Smooth muscle cell (in vitro differentiated cells): ENCODE measurements around the gene PRRG4. TPM values are rescaled to one million over a fixed set of nuclear protein-coding genes. Genes with fewer than 3 reads are reported as not detected.

Experiments used
- DNase-seq: peaks from one replicate; lab custom pipeline; 2025; ENCODE audit not compliant: unreplicated experiment; lab: John Stamatoyannopoulos, UW
- H2AFZ ChIP-seq: fragments of 200-600 bp; sonication (generic); 2 replicates; pipeline ENCODE4 v1.6.0; 2016; ENCODE audit warnings: antibody characterized with exemption, low read depth, mild to moderate bottlenecking
- H3F3A ChIP-seq: fragments of 200-600 bp; sonication (generic); 2 replicates; pipeline ENCODE4 v1.6.0; 2017; ENCODE audit warnings: antibody characterized with exemption, low read depth
- H3K27ac ChIP-seq: fragments of 200-600 bp; sonication (generic); 2 replicates; pipeline ENCODE4 v1.5.1; 2016; ENCODE audit warnings: low read depth, mild to moderate bottlenecking
- H3K27me3 ChIP-seq: fragments of 200-600 bp; sonication (generic); 2 replicates; pipeline ENCODE4 v1.6.1; 2016; ENCODE audit warnings: low read depth, mild to moderate bottlenecking
- H3K36me3 ChIP-seq: fragments of 200-600 bp; sonication (generic); 2 replicates; pipeline ENCODE4 v1.5.1; 2016; ENCODE audit warnings: low read depth
- H3K4me1 ChIP-seq: fragments of 200-600 bp; sonication (generic); 2 replicates; pipeline ENCODE4 v1.5.1; 2016; ENCODE audit warnings: low read depth
- H3K4me2 ChIP-seq: fragments of 200-600 bp; sonication (generic); 2 replicates; pipeline ENCODE4 v1.6.0; 2016; ENCODE audit warnings: mild to moderate bottlenecking
- H3K4me3 ChIP-seq: fragments of 200-600 bp; sonication (generic); 2 replicates; pipeline ENCODE4 v1.5.1; 2016; ENCODE audit warnings: mild to moderate bottlenecking
- H3K79me2 ChIP-seq: fragments of 200-600 bp; sonication (generic); 2 replicates; pipeline ENCODE4 v1.6.0; 2016; ENCODE audit warnings: low read depth, mild to moderate bottlenecking
- H3K9ac ChIP-seq: fragments of 200-600 bp; sonication (generic); 2 replicates; pipeline ENCODE4 v1.6.0; 2016; ENCODE audit warnings: low read depth
- H3K9me3 ChIP-seq: fragments of 200-600 bp; sonication (generic); replicated peaks from 2 replicates; pipeline ENCODE4 v1.5.1; 2016; ENCODE audit warnings: low read depth
- H4K20me1 ChIP-seq: fragments of 200-600 bp; sonication (generic); 2 replicates; pipeline ENCODE4 v1.6.0; 2016; ENCODE audit warnings: low read depth
- WGBS: methylation state at CpG from one replicate; pipeline ENCODE4 v1.1.7; 2016; ENCODE audit warnings: low lambda C conversion rate; 5-methylcytosine and 5-hydroxymethylcytosine counted together
- polyA plus RNA-seq: library from polyadenylated mRNA; unstranded; fragments of >200 nt; fragmentation: Nextera tagmentation; extraction: Ambion mirVana; gene quantifications from 2 replicates; pipeline ENCODE4 v1.2.1, GENCODE V29; 2016
- total RNA-seq: library from RNA; depleted of rRNA; stranded (reverse); fragments of >200 nt; gene quantifications from 2 replicates; pipeline ENCODE4 v1.2.3, GENCODE V29; 2014
- TF ChIP-seq, protein P1 (sequence below): fragments of 200-600 bp; sonication (generic); IDR thresholded peaks from 2 replicates; pipeline ENCODE4 v1.5.1; 2017; ENCODE audit warnings: borderline replicate concordance, mild to moderate bottlenecking, antibody characterized with exemption; ENCODE audit not compliant: insufficient read depth, poor library complexity, severe bottlenecking

Gene PRRG4
- total and polyA plus RNA-seq, 2 experiments from 2014 or later: 0.49 to 4.6 TPM

DNA sequence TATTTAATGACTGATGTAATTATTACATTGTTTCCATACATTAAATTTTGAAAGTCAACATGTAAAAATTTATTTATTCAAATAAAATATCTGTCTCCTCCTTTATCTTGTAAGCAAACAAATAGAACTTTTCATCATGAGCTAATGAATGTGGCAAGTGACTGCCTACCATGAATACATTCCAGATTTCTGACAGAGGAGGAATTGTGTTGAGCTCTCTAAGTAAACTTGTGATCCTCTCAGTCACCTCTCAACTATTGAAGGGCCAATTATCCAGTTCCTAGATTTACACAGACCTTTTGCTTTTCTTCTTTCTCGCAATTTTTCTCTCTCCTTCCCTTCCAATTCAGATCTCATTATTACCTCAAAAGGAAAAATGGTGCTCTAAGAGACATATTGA is 21.5 kb downstream of the PRRG4 start:
- DNase-seq: no peak
- H3K4me3 ChIP-seq: no peak overlapping the region
- no peak overlapping the region for H2AFZ ChIP-seq
- H3F3A ChIP-seq: no peaks in the 10 kb centered on the region
- WGBS: 89% methylated on average over 1 of the region's 1 CpG
- H3K4me2 ChIP-seq: no peak overlapping the region
- H3K9ac ChIP-seq: no peak overlapping the region
- peaks cover 6% of the 10 kb centered on the region for H3K27me3 ChIP-seq
- no peak overlapping the region for H3K27ac ChIP-seq
- no peaks in the 10 kb centered on the region for H4K20me1 ChIP-seq
- no peaks in the 10 kb centered on the region for H3K9me3 ChIP-seq
- H3K4me1 ChIP-seq: no peaks in the 10 kb centered on the region
- H3K79me2 ChIP-seq: no peaks in the 10 kb centered on the region
- H3K36me3 ChIP-seq: no peaks in the 10 kb centered on the region
- TF ChIP-seq, protein P1, sequence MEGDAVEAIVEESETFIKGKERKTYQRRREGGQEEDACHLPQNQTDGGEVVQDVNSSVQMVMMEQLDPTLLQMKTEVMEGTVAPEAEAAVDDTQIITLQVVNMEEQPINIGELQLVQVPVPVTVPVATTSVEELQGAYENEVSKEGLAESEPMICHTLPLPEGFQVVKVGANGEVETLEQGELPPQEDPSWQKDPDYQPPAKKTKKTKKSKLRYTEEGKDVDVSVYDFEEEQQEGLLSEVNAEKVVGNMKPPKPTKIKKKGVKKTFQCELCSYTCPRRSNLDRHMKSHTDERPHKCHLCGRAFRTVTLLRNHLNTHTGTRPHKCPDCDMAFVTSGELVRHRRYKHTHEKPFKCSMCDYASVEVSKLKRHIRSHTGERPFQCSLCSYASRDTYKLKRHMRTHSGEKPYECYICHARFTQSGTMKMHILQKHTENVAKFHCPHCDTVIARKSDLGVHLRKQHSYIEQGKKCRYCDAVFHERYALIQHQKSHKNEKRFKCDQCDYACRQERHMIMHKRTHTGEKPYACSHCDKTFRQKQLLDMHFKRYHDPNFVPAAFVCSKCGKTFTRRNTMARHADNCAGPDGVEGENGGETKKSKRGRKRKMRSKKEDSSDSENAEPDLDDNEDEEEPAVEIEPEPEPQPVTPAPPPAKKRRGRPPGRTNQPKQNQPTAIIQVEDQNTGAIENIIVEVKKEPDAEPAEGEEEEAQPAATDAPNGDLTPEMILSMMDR: no peak

DNA sequence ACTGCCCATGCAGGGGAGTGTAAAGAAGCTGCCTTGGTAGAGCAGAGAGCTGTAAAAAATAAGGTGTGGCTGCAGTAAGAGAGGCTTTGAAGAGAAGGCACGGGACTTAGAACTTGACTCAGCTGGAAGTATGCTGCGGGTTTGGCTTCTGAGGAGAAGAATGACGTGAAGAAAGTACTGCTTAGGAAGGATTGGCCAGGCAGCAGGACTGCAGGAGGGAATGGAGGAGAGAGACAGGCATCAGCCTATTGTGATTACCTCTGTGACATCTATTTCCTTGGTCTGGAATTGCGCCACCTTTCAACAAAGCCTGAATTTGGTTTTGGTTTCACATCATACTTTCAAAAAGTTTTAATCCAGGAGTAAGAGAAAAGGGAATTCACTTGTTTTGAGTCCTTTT is 22.5 kb downstream of the PRRG4 start:
- H3K27ac ChIP-seq: no peak overlapping the region
- no peak overlapping the region for H3K4me2 ChIP-seq

DNA sequence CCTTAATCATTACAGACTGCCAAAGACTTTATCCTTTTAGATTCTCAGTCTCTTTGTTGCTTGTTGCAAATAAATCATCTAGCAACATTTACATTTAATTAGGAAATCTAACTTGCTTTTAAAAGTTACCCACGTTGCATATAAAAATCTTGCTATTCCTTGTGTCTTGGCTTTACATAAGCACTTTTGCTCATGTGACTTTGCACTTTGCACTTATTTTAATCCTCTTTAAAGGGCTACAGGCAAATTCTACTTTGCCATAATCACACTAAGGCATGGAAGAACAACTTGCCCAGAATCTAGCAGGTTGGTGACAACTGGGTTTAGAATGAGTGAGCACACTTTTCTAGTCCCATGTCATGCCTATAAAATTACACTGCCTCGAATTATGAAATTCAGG is 25.9 kb downstream of the PRRG4 start:
- H3F3A ChIP-seq: no peaks in the 10 kb centered on the region
- no peaks in the 10 kb centered on the region for H3K9me3 ChIP-seq
- TF ChIP-seq, protein P1: no peak
- no peak overlapping the region for H3K27ac ChIP-seq
- H3K9ac ChIP-seq: no peak overlapping the region
- no peaks in the 10 kb centered on the region for H3K36me3 ChIP-seq
- H4K20me1 ChIP-seq: no peaks in the 10 kb centered on the region
- no peak for DNase-seq
- H3K4me2 ChIP-seq: no peak overlapping the region
- H2AFZ ChIP-seq: no peak overlapping the region
- H3K4me3 ChIP-seq: no peak overlapping the region
- 78% methylated on average over 2 of the region's 2 CpGs for WGBS
- H3K27me3 ChIP-seq: peaks cover 6% of the 10 kb centered on the region
- no peaks in the 10 kb centered on the region for H3K79me2 ChIP-seq
- H3K4me1 ChIP-seq: no peaks in the 10 kb centered on the region

More for the DNA sequence above, 22.5 kb downstream of the PRRG4 start:
- no peak overlapping the region for H3K9ac ChIP-seq
- no peak overlapping the region for H3K4me3 ChIP-seq
- no peaks in the 10 kb centered on the region for H3K79me2 ChIP-seq
- no peak for DNase-seq
- H4K20me1 ChIP-seq: no peaks in the 10 kb centered on the region
- no peaks in the 10 kb centered on the region for H3K4me1 ChIP-seq
- peaks cover 6% of the 10 kb centered on the region for H3K27me3 ChIP-seq
- H3K36me3 ChIP-seq: no peaks in the 10 kb centered on the region
- no peaks in the 10 kb centered on the region for H3F3A ChIP-seq
- WGBS: 65% methylated on average over 4 of the region's 4 CpGs
- TF ChIP-seq, protein P1: no peak
- no peaks in the 10 kb centered on the region for H3K9me3 ChIP-seq
- no peak overlapping the region for H2AFZ ChIP-seq

DNA sequence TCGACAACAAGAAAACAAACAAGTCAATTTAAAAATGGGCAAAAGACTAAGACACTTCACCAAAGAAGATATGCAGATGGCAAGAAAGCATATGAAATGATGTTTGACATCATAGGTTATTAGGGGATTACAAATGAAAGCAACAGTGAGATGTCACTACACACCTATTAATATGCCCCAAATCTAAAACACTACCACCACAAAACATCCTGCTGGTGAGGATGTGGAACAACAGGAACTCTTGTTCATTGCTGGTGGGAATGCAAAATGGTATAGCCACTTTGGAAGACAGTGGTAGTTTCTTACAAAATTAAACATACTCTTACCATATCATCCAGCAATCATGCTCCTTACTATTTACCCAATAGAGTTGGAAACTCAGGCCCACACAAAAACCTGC is 29.0 kb downstream of the PRRG4 start:
- Histone ChIP-seq H3K9me3 (no peaks in the 10 kb centered on the region), H3K27me3 (peaks cover 6% of the 10 kb centered on the region), H4K20me1 (no peaks in the 10 kb centered on the region), H3K4me1 (no peaks in the 10 kb centered on the region), H3K9ac (no peak overlapping the region), H3F3A (no peaks in the 10 kb centered on the region), H3K27ac (no peak overlapping the region), H3K4me3 (no peak overlapping the region), H3K79me2 (no peaks in the 10 kb centered on the region), H3K4me2 (no peak overlapping the region), H2AFZ (no peak overlapping the region), H3K36me3 (no peaks in the 10 kb centered on the region)
- TF ChIP-seq, protein P1: no peak
- no peak for DNase-seq
- WGBS: 89% methylated on average over 1 of the region's 1 CpG
